Keratinocyte (primary cell): ENCODE results near the gene NFIL3.
A peak's percentile ranks its signal among the peaks of the same experiment; 100 is the strongest.

Experiments
- CTCF ChIP-seq, 3 experiments: IDR thresholded peaks in 1 of 3; conservative IDR thresholded peaks in 1 of 3; optimal IDR thresholded peaks in 1 of 3; 2 replicates in 2 of 3; 3 replicates in 1 of 3; pipeline versions ENCODE3 to v1.5.1; 2011; ENCODE audit warnings: low read length in 3 of 3, mild to moderate bottlenecking in 3 of 3, moderate library complexity in 2 of 3, control low read depth in 1 of 3, inconsistent platforms in 1 of 3; ENCODE audit not compliant: insufficient read depth in 2 of 3; ENCODE audit errors: extremely low read depth in 1 of 3
- EZH2 ChIP-seq: IDR thresholded peaks from one replicate; pipeline ENCODE4 v1.6.1; 2012; ENCODE audit warnings: inconsistent platforms, mild to moderate bottlenecking, low read length, moderate library complexity

GRCh38 chr9:91361291-91362050 lies 62.2 kb downstream of the NFIL3 start, which contains the start of gene AUH:
- TF ChIP-seq CTCF (optimal IDR thresholded peaks at IDR 0.05 in 1 of 3, IDR thresholded peaks at IDR 0.05 in 1 of 3, conservative IDR thresholded peaks at IDR 0.05 in 1 of 3; ENCODE audit: extremely low read depth in 1 of 3, insufficient read depth in 2 of 3, low read length in 3 of 3) (peak in 1 of 3 experiments; percentile 18), EZH2 (no peak)
